NOMO-1 (cell line): ENCODE data around the gene AICDA.

Source experiments
- DNase-seq, 2 experiments: peaks; one replicate each; lab custom pipeline; 2025; ENCODE audit not compliant: unreplicated experiment in 2 of 2; lab: John Stamatoyannopoulos, UW

The AICDA gene

DNA sequence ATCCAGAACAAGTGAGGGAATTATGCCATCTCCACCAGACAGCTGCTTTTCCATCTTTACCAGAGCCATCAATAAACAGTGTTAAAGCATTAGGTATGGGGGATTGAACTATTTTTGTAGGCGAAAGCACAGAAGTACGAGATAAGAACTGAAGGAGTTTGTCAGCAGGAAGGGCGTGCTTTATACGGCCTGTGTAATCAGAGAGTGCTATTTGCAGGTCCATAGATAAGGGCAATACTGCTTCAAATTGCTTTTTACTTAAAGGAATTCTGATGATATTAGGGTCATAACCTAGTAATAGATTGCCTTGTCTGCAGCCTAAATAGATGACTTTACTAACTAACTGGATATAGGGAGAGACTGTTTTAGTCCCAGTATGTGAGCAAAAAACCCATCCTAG is 51.6 kb downstream of the AICDA start:
- no peak for DNase-seq

DNA sequence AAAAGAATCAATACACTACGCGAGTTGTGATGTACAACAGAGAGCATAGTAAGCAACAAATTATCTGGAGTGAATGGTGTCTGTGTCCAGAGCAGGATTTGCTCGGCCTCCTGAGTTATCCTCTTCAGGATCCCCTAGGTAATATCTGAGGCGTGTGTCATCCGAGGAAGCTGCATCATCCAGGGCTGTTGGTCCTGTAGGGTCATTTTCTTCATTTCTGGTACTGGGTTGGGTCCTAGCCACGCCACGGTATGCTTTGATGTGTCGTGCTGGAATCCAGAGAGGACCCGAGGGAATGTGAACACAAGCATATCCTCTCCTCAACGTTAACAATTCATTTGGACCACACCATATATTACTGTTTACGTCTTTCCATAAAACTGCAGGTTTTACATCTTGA is 53.0 kb downstream of the AICDA start:
- DNase-seq: no peak

DNA sequence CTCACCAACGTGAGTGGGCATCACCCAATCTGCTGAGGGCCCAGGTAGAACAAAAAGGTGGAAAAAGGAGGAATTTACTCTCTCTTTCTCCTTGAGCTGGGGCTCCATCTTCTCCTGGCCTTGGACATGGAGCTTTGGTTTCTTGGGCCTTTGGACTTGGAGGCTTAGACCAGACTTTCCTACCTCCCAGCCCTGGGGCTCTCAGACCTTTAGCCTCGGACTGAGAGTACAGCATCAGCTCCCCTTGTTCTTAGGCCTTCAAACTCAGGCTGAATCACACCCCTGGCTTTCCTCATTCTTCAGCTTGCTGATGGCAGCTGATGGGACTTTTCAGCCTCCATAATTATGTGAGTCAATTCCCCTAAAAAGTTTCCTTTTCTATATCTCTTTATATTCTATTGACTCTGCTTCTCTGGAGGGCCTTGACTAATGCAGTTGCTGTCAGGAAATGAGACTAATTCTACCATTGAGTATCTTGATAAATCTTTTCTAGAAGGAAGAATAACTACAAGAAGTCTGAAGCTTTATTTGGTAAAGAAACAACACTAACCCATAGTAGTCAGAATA is 56.0 kb downstream of the AICDA start:
- no peak for DNase-seq

DNA sequence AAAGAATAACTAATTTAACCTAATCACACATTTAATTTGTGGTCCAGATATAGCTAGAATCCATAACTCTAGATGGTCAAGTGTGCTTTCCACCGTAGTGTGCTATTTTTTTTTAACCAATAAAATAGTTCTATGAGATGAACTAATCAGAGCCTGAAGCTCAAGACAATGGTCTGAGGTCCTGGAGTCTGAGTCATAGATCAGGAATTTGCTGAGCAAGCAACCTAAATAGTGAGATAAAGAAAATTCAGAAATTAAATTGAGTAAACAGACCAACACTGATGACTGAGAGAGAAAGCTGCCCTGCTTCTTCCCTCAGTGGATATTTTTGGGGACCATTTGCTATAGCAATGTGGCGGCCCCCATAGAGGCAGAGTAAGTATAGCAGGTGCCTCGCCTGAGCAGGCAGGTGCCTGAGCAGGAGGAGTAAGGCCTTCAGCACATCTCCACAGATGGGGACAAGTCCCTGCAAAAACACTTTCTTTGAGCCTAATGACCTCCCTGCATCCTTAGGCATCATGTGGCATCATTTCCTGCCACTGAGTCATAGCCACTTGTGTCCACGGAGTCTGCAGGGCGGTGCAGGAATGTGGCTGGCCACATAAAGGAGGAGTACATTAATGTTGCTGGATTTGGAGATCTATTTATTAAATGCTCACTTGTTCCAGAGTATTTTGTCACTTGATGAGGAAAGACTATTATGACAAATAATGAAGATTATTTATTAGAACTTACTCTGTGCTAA is 58.0 kb downstream of the AICDA start:
- DNase-seq: no peak

DNA sequence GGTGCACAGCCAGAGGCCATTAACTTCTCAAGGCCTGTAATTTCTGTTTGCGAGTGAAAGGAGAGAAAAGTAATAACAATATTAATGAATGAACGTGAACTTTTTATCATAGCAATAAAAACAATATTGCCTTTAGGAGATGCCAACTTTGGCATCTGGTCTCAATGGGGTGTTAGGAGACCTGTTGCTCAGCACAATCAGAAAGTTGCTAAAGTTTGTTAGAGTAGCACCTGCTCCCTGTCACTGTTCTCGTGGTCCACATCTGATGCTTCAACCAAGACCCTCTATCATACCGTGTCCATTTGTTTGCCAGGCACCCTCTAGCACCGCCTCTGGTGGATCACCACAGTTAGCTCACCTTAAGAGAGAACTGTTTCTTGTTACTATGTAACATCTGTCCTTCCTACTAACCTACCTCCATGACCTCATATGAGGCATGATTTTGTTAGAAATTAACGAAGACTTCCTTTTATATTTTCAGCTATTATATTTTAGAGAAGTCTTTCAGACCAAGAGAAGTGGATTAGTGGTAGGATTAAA is 59.5 kb downstream of the AICDA start:
- DNase-seq: no peak
